D341Med (cell line): ENCODE measurements around the gene GBP3.
"Not testable (repeated sequence)": the region's sequence is repeated elsewhere in the genome, so short reads cannot be mapped to it uniquely, and the experiment has no call there.

Source experiments
- DNase-seq: peaks from one replicate; pipeline ENCODE4 v3.0.0; 2012; ENCODE audit warnings: low spot score

Gene GBP3

GRCh38 chr1:88979054-88979748, 43.5 kb downstream of the GBP3 start:
- no peak for DNase-seq

- no peak for DNase-seq
These were observed 46.4 kb downstream of the GBP3 start for GRCh38 chr1:88976235-88976634.

GRCh38 chr1:88974616-88975172, 48.0 kb downstream of the GBP3 start:
- not testable (repeated sequence) for DNase-seq

GRCh38 chr1:88973520-88974137, 49.0 kb downstream of the GBP3 start:
- DNase-seq, result no peak

GRCh38 chr1:88961647-88962275, 60.9 kb downstream of the GBP3 start:
- no peak for DNase-seq

GRCh38 chr1:88961081-88961480, 61.6 kb downstream of the GBP3 start:
- DNase-seq, result no peak
